ENCODE measurements around the gene BCL2. TPM values are rescaled to one million over a fixed set of nuclear protein-coding genes. Genes with fewer than 3 reads are reported as not detected.

The BCL2 gene
- total RNA-seq, 1 experiment from 2014 or later = 2.7 TPM

GRCh38 chr18:63286926-63287325, 32.6 kb downstream of the BCL2 start:
- no peak for DNase-seq (ENCODE audit: low spot score)

- DNase-seq (ENCODE audit: low spot score) = no peak
These were observed 34.5 kb downstream of the BCL2 start for GRCh38 chr18:63284827-63285733.

GRCh38 chr18:63284173-63284799, 35.3 kb downstream of the BCL2 start:
- DNase-seq (ENCODE audit: low spot score) = no peak

GRCh38 chr18:63283305-63284094, 36.1 kb downstream of the BCL2 start:
- DNase-seq (ENCODE audit: low spot score) = no peak

- DNase-seq (ENCODE audit: low spot score) = no peak
These were observed 36.8 kb downstream of the BCL2 start for GRCh38 chr18:63282793-63283192.

- no peak for DNase-seq (ENCODE audit: low spot score)
These were observed 46.2 kb downstream of the BCL2 start for GRCh38 chr18:63273222-63273927.

- no peak for DNase-seq (ENCODE audit: low spot score)
These were observed 46.9 kb downstream of the BCL2 start for GRCh38 chr18:63272638-63273037.

GRCh38 chr18:63271881-63272299, 47.7 kb downstream of the BCL2 start:
- no peak for DNase-seq (ENCODE audit: low spot score)

GRCh38 chr18:63271148-63271547, 48.4 kb downstream of the BCL2 start:
- DNase-seq (ENCODE audit: low spot score) = no peak

GRCh38 chr18:63267975-63268721, 51.4 kb downstream of the BCL2 start:
- DNase-seq (ENCODE audit: low spot score) = no peak

GRCh38 chr18:63266888-63267790, 52.4 kb downstream of the BCL2 start:
- DNase-seq (ENCODE audit: low spot score) = no peak

- DNase-seq (ENCODE audit: low spot score) = no peak
These were observed 54.2 kb downstream of the BCL2 start for GRCh38 chr18:63265326-63265725.

- no peak for DNase-seq (ENCODE audit: low spot score)
These were observed 54.7 kb downstream of the BCL2 start for GRCh38 chr18:63264871-63265270.

GRCh38 chr18:63263444-63263843, 56.1 kb downstream of the BCL2 start:
- DNase-seq (ENCODE audit: low spot score) = no peak

- no peak for DNase-seq (ENCODE audit: low spot score)
These were observed 56.9 kb downstream of the BCL2 start for GRCh38 chr18:63262369-63263335.

GRCh38 chr18:63261029-63261428, 58.5 kb downstream of the BCL2 start:
- no peak for DNase-seq (ENCODE audit: low spot score)

- DNase-seq (ENCODE audit: low spot score) = no peak
These were observed 59.2 kb downstream of the BCL2 start for GRCh38 chr18:63260380-63260754.

- DNase-seq (ENCODE audit: low spot score) = no peak
These were observed 59.8 kb downstream of the BCL2 start for GRCh38 chr18:63259567-63260379.
